CD4-positive, alpha-beta T cell treated with Interleukin-17A for 4 hours (primary cell): ENCODE results near the gene UMAD1.

ENCODE experiments used
- DNase-seq: peaks from one replicate; pipeline ENCODE4 v3.0.0-alpha.2; 2020; ENCODE audit warnings: mixed read lengths

Gene UMAD1

GRCh38 chr7:7850150-7850549, 209.6 kb downstream of the UMAD1 start:
- no peak for DNase-seq

- no peak for DNase-seq
Measured at GRCh38 chr7:7851381-7851780, 210.8 kb downstream of the UMAD1 start.

DNA sequence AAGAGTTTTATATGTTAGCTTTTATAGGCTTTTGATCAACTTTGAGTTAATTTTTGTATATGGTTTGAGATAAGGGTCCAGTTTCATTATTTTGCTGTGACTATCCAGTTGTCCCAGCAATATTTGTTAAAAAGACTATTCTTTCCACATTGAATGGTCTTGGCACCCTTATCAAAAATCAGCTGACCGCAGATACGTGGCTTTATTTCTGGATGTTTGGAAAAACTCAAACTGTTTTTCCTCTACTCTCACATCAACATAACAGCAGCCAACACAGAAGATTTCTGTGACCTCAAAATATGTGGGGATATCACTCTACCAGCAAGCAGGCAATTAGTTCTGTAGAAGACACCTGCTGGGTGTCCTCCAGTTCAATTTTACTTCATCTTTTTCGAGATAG, 211.4 kb downstream of the UMAD1 start:
- DNase-seq = no peak

- no peak for DNase-seq
Measured at GRCh38 chr7:7857143-7857583, 216.6 kb downstream of the UMAD1 start.

GRCh38 chr7:7858559-7858958, 218.0 kb downstream of the UMAD1 start:
- DNase-seq = no peak

GRCh38 chr7:7859411-7859810, 218.9 kb downstream of the UMAD1 start:
- DNase-seq = no peak

DNA sequence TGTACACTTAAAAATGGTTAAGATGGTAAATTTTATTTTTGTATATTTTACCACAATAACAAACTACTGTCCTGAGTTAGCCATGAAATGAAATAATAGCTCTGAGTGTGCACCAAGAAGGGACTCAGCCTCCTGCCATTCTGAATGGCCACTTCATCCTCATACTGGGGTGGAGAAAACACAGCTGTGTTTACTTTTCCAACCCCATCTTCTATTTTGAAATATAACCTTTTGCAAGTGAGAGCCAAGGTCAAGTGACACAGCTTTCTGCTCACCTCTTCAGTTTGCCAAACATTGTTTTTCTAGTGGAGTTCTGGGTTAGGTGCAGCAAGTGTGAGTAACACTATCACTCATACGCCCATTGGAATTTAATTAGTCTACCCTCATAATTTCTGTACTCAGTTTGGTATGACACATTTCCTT, 220.7 kb downstream of the UMAD1 start:
- no peak for DNase-seq

GRCh38 chr7:7862393-7862792, 221.8 kb downstream of the UMAD1 start:
- DNase-seq = no peak

- no peak for DNase-seq
Measured at GRCh38 chr7:7867846-7868571, 227.5 kb downstream of the UMAD1 start.

DNA sequence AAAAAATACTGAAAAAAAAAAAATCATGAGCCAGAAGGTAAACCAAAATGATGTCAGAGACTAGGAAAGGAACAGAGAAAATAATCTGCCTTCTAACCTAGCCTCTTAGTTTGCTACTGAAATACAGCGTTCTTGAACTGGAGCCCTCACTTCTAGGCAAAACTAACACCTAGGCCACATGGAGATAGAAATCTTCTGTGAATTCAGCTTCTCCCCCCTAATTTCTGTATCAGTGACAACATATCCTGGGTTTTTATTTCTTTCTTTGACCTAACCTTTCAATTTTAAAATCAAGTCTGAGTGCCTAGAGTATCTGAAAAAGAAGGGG, 228.0 kb downstream of the UMAD1 start:
- no peak for DNase-seq

DNA sequence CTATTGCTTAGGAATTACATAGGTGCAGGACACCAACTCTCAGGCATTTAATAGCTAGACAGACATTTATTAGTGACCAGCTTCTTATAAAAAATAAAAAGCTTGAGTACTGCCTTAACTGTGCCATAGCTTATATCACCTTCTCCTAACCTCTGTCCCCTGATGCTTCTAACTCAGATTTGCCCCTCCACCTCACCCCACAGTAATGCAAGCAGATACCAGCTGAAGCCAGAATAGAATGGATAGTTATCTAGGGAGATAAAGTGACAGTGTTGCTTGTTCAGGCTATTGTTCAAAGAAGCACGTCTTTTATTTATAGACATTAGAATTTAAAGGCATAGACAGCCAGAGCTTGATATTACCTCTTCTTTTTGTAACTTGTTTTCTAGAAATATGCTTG, 228.5 kb downstream of the UMAD1 start:
- DNase-seq = no peak

DNA sequence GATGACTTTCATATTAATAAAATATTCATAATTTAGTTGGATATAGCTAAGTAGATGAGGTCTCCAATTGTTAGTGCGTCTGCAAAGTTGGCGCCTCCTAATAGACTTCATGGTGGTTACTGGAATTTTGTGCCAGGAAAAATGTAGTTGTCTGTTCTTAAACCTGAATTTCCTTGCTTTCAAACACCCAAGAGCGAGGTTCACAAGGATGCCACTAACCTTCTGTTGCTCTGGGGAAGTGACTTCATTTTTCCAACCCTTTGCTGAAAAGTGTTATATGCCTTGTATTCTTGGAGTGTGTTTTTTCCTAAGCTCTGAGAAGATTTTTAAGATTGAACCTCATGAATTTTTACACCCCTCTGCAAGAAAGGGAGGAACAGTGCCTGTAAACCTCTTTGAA, 229.1 kb downstream of the UMAD1 start:
- DNase-seq = no peak

- DNase-seq = no peak
Measured at GRCh38 chr7:7870555-7870954, 230.0 kb downstream of the UMAD1 start.

GRCh38 chr7:7876419-7876818, 235.9 kb downstream of the UMAD1 start:
- no peak for DNase-seq

GRCh38 chr7:7881581-7881980, 241.0 kb downstream of the UMAD1 start:
- no peak for DNase-seq

- no peak for DNase-seq
Measured at GRCh38 chr7:7882888-7883287, 242.3 kb downstream of the UMAD1 start.

- DNase-seq = no peak
Measured at GRCh38 chr7:7883394-7883793, 242.8 kb downstream of the UMAD1 start.

DNA sequence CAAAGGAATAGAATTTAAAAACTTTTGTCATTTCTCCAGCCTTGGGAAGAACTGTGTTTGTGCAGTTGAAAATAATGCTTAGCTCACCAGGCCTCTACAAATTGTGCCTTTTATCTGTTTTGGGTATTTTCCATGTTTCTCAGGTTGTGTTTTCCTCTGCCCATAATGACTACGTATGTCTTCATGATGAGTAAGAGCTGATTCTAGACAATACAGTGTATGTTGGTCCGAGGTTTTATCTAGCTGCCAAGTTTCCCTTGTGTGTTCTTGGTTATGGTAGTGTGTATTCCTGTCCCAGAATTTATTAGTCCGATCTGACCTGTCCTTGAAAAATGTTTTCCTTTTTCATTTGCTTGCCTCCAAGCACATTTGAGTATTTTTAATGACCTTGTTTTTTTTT, 244.3 kb downstream of the UMAD1 start:
- DNase-seq = no peak

DNA sequence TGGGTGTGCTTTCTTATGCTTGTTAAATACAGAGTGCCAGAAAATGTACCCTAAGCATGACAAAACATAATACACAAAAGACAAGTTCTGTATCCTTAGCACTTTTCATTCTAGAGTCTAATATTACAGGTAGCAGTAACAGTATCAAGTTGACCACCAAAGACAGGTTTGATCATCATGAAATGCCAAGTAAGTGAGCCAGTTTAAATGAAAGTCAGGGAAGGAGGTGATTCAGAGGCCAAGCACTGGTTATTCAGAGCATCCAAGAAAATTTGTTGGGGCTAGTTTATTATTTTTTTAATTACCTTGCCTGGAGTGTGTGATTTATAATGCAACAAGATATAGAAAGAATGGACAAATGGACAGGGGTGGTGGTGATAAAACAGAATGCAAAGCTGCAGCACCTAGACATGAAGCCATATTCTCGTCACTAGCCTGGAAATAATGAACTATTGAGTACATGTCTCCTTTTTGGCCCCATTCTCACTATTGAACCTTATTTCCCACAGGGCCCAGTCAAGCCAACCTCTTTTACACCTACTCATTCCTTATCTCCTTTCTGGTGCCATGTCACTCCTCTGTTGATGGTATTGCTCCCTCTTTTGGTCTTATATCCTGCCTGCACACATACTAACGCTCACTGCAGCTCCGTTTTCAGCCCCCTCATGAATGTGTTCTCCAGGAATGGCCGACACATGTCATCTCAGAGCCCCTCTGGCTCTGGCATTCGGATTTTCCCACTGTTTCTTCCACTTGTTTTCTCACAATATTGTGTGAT, 249.4 kb downstream of the UMAD1 start:
- no peak for DNase-seq

DNA sequence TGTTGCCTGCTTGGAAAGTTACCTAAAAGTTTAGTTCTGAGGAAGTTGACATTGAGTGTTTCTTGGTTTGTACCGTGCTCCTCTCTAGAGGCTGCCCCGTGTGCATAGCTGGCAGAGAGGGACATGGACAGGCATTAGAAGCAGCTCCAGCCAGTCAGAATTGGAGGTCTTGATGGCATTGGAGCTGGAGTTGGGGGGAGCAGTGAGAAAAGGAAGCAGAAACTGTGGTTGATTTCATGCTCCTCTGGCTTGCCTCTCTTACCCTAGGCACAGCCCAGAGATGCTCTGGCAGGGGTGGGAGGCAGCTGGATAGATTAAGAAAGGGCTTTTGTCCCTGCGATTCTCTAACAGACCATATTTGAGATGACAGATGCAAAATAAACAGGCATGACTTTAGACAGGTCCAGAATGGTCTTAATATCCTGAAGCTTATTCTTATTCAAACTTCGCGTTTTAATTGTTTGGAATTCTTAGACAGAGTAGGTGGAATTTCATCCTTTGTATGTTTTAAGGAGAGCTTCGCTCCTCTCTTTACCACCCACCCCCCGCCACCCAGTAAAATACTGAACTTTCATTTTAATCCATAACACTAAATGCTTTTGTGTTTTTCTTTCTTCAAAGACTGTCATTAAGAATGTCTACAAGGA, 254.6 kb downstream of the UMAD1 start:
- no peak for DNase-seq

GRCh38 chr7:7895754-7896153, 255.2 kb downstream of the UMAD1 start:
- no peak for DNase-seq

GRCh38 chr7:7897509-7897908, 257.0 kb downstream of the UMAD1 start:
- no peak for DNase-seq

DNA sequence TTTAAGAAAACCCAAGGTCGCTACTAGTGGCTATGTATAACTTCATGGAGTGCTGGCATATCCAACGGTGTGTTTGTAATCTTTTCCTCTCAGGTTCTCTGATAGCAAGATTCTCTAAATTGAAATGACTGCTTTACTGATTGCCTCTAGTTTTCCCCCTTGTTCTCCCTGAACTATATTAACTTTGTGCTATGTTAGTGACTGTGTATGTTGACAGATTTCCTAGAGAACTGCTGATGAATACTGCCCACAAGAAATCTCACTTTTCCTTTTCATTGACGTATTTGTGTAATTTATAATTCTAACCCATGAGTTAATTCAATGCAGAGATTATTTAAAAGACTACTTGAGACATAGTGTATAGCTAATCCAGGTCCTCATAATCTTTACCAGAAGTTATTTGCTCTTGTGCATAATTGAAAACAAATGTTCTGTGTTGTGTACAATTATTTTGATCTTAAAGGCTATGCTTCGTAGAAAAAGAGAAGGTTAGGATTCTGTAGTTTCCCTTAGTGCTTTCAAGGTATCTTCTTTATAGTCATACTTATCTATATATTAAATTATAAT, 257.5 kb downstream of the UMAD1 start:
- no peak for DNase-seq

DNA sequence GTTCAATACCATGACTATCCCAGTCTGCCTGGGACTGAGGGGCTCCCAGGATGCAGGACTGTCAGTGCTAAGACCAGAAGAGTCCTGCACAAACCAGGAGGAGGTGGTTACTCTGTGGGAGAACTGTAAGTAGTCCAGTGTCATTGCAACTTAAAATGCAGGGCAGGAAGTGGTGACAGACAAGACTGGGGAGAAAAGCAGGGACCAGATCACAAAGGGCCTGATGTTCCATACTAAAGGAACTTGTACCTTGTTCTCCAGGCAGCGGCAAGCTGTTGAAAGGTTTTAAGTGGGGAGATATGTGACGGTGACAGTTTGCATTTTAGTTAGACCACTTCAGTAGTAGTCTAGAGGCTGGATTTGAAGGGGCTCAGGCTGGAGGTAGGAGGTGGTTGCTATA, 262.3 kb downstream of the UMAD1 start:
- no peak for DNase-seq
